HEK293 (cell line): Measurements from ENCODE around the gene FDX1.

ENCODE experiments used
- CTCF ChIA-PET: fragments of 350-600 bp; formaldehyde crosslinking; extraction: SDS; loops from one replicate; lab custom pipeline; 2021; ENCODE audit warnings: antibody characterized with exemption; lab: Yijun Ruan, JAX
- POLR2A ChIA-PET: fragments of 300-600 bp; formaldehyde crosslinking; extraction: SDS; loops from one replicate; lab custom pipeline; 2020; ENCODE audit warnings: antibody characterized with exemption, inconsistent platforms; lab: Yijun Ruan, JAX
- H3K27ac ChIP-seq: fragments of 200-500 bp; sonication (Bioruptor generic); 2 replicates; pipeline ENCODE4 v1.5.1; 2014; ENCODE audit warnings: low read depth, low read length, control low read depth, inconsistent platforms; ENCODE audit errors: extremely low read depth
- H3K36me3 ChIP-seq, 2 experiments: fragments of 200-500 bp in 1 of 2; sonication (Bioruptor generic) in 1 of 2; 1 replicate in 1 of 2; 2 replicates in 1 of 2; pipeline ENCODE4 v1.5.1; 2014 to 2017; ENCODE audit warnings: inconsistent platforms in 2 of 2, low read length in 2 of 2; ENCODE audit not compliant: control insufficient read depth in 2 of 2, insufficient read depth in 1 of 2
- H3K4me1 ChIP-seq: fragments of 200-500 bp; sonication (Bioruptor generic); 2 replicates; pipeline ENCODE4 v1.5.1; 2014; ENCODE audit warnings: mild to moderate bottlenecking, low read length, inconsistent platforms; ENCODE audit not compliant: control insufficient read depth, insufficient read depth
- H3K4me3 ChIP-seq: 2 replicates; pipeline ENCODE4 v1.5.1; 2011; ENCODE audit warnings: low read depth, mild to moderate bottlenecking, control low read depth, low read length, moderate library complexity
- H3K9me3 ChIP-seq: fragments of 200-500 bp; sonication (Bioruptor generic); 2 replicates; pipeline ENCODE4 v1.5.1; 2014; ENCODE audit warnings: low read depth, low read length, inconsistent platforms; ENCODE audit not compliant: control insufficient read depth, insufficient read depth
- HOXD13 ChIP-seq: sonication (generic); formaldehyde crosslinking; IDR thresholded peaks from 2 replicates; pipeline ENCODE4 v1.8.0; 2022; ENCODE audit warnings: missing genetic modification reagents, borderline replicate concordance
- KLF10 ChIP-seq: fragments of 450-650 bp; IDR thresholded peaks from 2 replicates; pipeline ENCODE4 v1.5.1; 2018; ENCODE audit warnings: missing biosample characterization, mild to moderate bottlenecking, missing genetic modification characterization
- MEIS1 ChIP-seq: sonication (generic); formaldehyde crosslinking; IDR thresholded peaks from 2 replicates; pipeline ENCODE4 v1.8.1; 2022; ENCODE audit warnings: missing genetic modification reagents, mild to moderate bottlenecking, borderline replicate concordance
- OSR2 ChIP-seq: fragments of 450-650 bp; formaldehyde crosslinking; IDR thresholded peaks from 2 replicates; pipeline ENCODE4 v1.5.1; 2016; ENCODE audit warnings: missing biosample characterization, missing genetic modification characterization
- OVOL3 ChIP-seq: fragments of 450-650 bp; formaldehyde crosslinking; IDR thresholded peaks from 2 replicates; pipeline ENCODE4 v1.5.1; 2016; ENCODE audit warnings: missing biosample characterization, missing genetic modification characterization
- PATZ1 ChIP-seq: fragments of 450-650 bp; formaldehyde crosslinking; IDR thresholded peaks from 2 replicates; pipeline ENCODE4 v1.5.1; 2016; ENCODE audit warnings: missing biosample characterization, missing genetic modification characterization
- SALL2 ChIP-seq: fragments of 450-650 bp; formaldehyde crosslinking; IDR thresholded peaks from 2 replicates; pipeline ENCODE4 v1.5.0; 2017; ENCODE audit warnings: missing biosample characterization, mild to moderate bottlenecking, missing genetic modification characterization, borderline replicate concordance
- SP3 ChIP-seq: fragments of 450-650 bp; formaldehyde crosslinking; IDR thresholded peaks from 2 replicates; pipeline ENCODE4 v1.5.1; 2016; ENCODE audit warnings: missing biosample characterization, missing genetic modification characterization
- ZNF112 ChIP-seq: fragments of 450-650 bp; formaldehyde crosslinking; IDR thresholded peaks from 2 replicates; pipeline ENCODE4 v1.5.0; 2017; ENCODE audit warnings: missing biosample characterization, missing genetic modification characterization
- ZNF133 ChIP-seq: fragments of 450-650 bp; formaldehyde crosslinking; IDR thresholded peaks from 2 replicates; pipeline ENCODE4 v1.5.1; 2016; ENCODE audit warnings: missing biosample characterization, missing genetic modification characterization
- ZNF169 ChIP-seq: fragments of 450-650 bp; formaldehyde crosslinking; IDR thresholded peaks from 2 replicates; pipeline ENCODE4 v1.5.1; 2016; ENCODE audit warnings: missing biosample characterization, missing genetic modification characterization
- ZNF274 ChIP-seq, 2 experiments: fragments of 200-500 bp in 1 of 2; fragments of 450-650 bp in 1 of 2; sonication (Bioruptor generic) in 1 of 2; formaldehyde crosslinking in 1 of 2; IDR thresholded peaks; 2 replicates each; pipeline versions ENCODE4 v1.5.1 to v1.6.1; 2014 to 2016; ENCODE audit warnings: borderline replicate concordance in 1 of 2, inconsistent platforms in 1 of 2, low read length in 1 of 2, missing biosample characterization in 1 of 2, missing genetic modification characterization in 1 of 2
- ZNF280D ChIP-seq: fragments of 450-650 bp; formaldehyde crosslinking; IDR thresholded peaks from 2 replicates; pipeline ENCODE4 v1.5.1; 2016; ENCODE audit warnings: missing biosample characterization, missing genetic modification characterization
- ZNF394 ChIP-seq: fragments of 450-650 bp; formaldehyde crosslinking; IDR thresholded peaks from 2 replicates; pipeline ENCODE4 v1.5.1; 2016; ENCODE audit warnings: missing biosample characterization, missing genetic modification characterization, mild to moderate bottlenecking, moderate library complexity, borderline replicate concordance
- ZNF555 ChIP-seq: fragments of 450-650 bp; formaldehyde crosslinking; conservative IDR thresholded peaks from 2 replicates; pipeline ENCODE4 v1.5.1; 2017; ENCODE audit warnings: missing biosample characterization, mild to moderate bottlenecking, missing genetic modification characterization, inconsistent platforms
- ZNF610 ChIP-seq: fragments of 450-650 bp; formaldehyde crosslinking; IDR thresholded peaks from 2 replicates; pipeline ENCODE4 v1.5.1; 2016; ENCODE audit warnings: missing biosample characterization, missing genetic modification characterization, borderline replicate concordance
- ZNF626 ChIP-seq: fragments of 450-650 bp; sonication (Bioruptor Pico); formaldehyde crosslinking; IDR thresholded peaks from 2 replicates; pipeline ENCODE4 v1.5.1; 2018; ENCODE audit warnings: missing biosample characterization, missing genetic modification characterization, inconsistent platforms
- ZNF629 ChIP-seq: fragments of 450-650 bp; formaldehyde crosslinking; IDR thresholded peaks from 2 replicates; pipeline ENCODE4 v1.5.1; 2017; ENCODE audit warnings: missing biosample characterization, missing genetic modification characterization
- ZNF654 ChIP-seq: fragments of 450-650 bp; formaldehyde crosslinking; IDR thresholded peaks from 2 replicates; pipeline ENCODE4 v1.5.1; 2016; ENCODE audit warnings: low read depth, missing biosample characterization, missing genetic modification characterization
- ZNF76 ChIP-seq: fragments of 450-650 bp; formaldehyde crosslinking; IDR thresholded peaks from 2 replicates; pipeline ENCODE4; 2016; ENCODE audit warnings: low read depth, missing biosample characterization, missing genetic modification characterization, borderline replicate concordance
- ZNF843 ChIP-seq: fragments of 450-650 bp; formaldehyde crosslinking; IDR thresholded peaks from 2 replicates; pipeline ENCODE4 v1.5.1; 2016; ENCODE audit warnings: missing biosample characterization, missing genetic modification characterization
- TF ChIP-seq, protein P1 (sequence below): fragments of 450-650 bp; formaldehyde crosslinking; IDR thresholded peaks from 2 replicates; pipeline ENCODE4 v1.5.1; 2016; ENCODE audit warnings: missing biosample characterization, missing genetic modification characterization
- TF ChIP-seq, protein P2 (sequence below): fragments of 450-650 bp; formaldehyde crosslinking; IDR thresholded peaks from 2 replicates; pipeline ENCODE4 v1.5.1; 2016; ENCODE audit warnings: missing biosample characterization, missing genetic modification characterization, borderline replicate concordance

FDX1 gene

DNA sequence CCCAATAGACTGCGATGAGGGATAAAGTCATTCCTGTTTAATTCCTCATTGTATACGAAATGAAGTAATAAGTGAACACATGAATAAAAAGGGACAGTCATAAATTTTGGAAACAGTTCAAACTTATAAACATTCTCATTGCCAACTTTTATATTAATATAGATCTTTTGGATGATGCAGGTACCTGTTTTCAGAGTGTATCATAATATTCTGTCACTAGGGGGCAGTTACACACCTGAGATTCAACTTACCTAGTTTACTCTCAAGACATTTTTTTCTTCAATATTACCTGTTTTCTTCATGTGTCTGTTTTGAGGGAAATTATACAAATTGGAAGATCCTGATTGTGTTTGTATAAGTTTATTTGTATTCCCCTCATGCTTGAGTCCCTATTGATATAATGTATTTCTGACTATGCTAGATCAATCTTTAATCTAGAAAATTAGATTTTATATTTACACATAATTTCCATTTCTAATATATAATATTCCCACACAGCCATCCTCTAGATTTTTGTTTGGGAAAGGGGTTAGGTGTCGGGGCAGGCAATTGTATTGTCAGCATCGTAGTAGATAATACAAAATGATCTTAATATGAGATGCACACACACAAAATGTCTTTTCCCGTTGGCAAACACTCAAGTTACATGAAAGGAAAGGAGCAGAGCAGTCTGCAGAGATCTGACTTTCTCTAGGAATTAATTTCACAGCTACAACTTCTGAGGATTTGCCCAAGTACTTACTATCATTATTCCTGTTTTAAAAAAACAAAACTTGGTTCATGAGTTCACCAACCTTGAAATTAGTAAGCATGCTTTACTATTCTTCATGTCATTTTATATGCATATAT lies 18.4 kb downstream of the FDX1 start:
- Histone ChIP-seq H3K9me3 (no peaks in the 10 kb centered on the region), H3K27ac (no peak overlapping the region), H3K4me1 (no peaks in the 10 kb centered on the region), H3K36me3 (peaks cover 0 to 24% of the 10 kb centered on the region in 2 experiments; a peak in 1 of 3 replicates), H3K4me3 (no peak overlapping the region)
- TF ChIP-seq ZNF112, result no peak
- no peak for TF ChIP-seq MEIS1 (CRISPR knock-in tag)
- no peak for TF ChIP-seq ZNF76 (tag by site-specific recombination)
- TF ChIP-seq ZNF280D (tag by site-specific recombination), result no peak
- TF ChIP-seq, protein P1, sequence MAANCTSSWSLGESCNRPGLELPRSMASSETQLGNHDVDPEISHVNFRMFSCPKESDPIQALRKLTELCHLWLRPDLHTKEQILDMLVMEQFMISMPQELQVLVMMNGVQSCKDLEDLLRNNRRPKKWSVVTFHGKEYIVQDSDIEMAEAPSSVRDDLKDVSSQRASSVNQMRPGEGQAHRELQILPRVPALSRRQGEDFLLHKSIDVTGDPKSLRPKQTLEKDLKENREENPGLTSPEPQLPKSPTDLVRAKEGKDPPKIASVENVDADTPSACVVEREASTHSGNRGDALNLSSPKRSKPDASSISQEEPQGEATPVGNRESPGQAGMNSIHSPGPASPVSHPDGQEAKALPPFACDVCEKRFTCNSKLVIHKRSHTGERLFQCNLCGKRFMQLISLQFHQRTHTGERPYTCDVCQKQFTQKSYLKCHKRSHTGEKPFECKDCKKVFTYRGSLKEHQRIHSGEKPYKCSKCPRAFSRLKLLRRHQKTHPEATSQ (tag by site-specific recombination), result no peak
- no peak for TF ChIP-seq ZNF843 (tag by site-specific recombination)
- no peak for TF ChIP-seq ZNF274 (IDR thresholded peaks at IDR 0.05; ENCODE audit: low read length)
- TF ChIP-seq ZNF274 (tag by site-specific recombination; IDR thresholded peaks at IDR 0.05; ENCODE audit: borderline replicate concordance), result no peak
- TF ChIP-seq HOXD13 (CRISPR knock-in tag), result no peak
- no peak for TF ChIP-seq ZNF133
- CTCF ChIA-PET, result interaction anchor here (0.6 to 1.3 kb wide), 9 partner anchors 13 to 975 kb away, joined by 3 to 6 read pairs (median 4); no protein-coding TSS in a partner anchor
- POLR2A ChIA-PET, result no interaction called here

DNA sequence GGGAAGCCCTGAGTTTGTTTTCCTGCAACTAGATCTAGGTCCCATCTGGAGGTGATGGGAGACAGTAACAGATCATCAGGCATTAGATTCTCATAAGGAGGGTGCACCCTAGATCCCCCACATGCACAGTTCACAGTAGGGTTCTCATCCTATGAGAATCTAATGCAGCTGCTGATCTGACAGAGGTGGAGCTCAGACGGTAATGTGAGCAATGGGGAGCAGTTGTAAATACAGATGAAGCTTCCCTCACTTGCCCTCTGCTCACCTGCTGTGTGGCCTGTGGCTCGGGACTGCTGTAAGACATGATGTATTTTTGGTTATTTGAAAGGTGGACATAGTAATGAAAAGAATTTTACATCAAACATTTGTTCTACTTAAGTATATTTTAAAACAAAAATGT lies 20.5 kb downstream of the FDX1 start:
- TF ChIP-seq ZNF654 (no peak), ZNF169 (tag by site-specific recombination) (no peak), ZNF629 (tag by site-specific recombination) (no peak), SALL2 (no peak), KLF10 (tag by site-specific recombination) (no peak), SP3 (tag by site-specific recombination) (no peak), ZNF610 (tag by site-specific recombination) (peak; percentile 97)
- H3K9me3 ChIP-seq, result no peaks in the 10 kb centered on the region
- POLR2A ChIA-PET, result no interaction called here
- H3K4me1 ChIP-seq, result no peaks in the 10 kb centered on the region
- CTCF ChIA-PET, result interaction anchor here (1.1 kb wide), 1 partner anchor 249 kb away, joined by 3 read pairs; no protein-coding TSS in a partner anchor
- H3K4me3 ChIP-seq, result no peak overlapping the region
- H3K27ac ChIP-seq, result no peak overlapping the region
- peaks cover 0 to 19% of the 10 kb centered on the region in 2 experiments; a peak in 1 of 3 replicates for H3K36me3 ChIP-seq

- no peak overlapping the region for H3K27ac ChIP-seq
- POLR2A ChIA-PET, result no interaction called here
- CTCF ChIA-PET, result no interaction called here
- H3K4me1 ChIP-seq, result no peaks in the 10 kb centered on the region
- H3K9me3 ChIP-seq, result no peaks in the 10 kb centered on the region
- H3K36me3 ChIP-seq, result peaks cover 0 to 22% of the 10 kb centered on the region in 2 experiments; a peak in 2 of 3 replicates
- no peak overlapping the region for H3K4me3 ChIP-seq
- no peak for TF ChIP-seq ZNF555 (tag by site-specific recombination)
- no peak for TF ChIP-seq ZNF626
- no peak for TF ChIP-seq SP3 (tag by site-specific recombination)
- no peak for TF ChIP-seq OVOL3
- no peak for TF ChIP-seq OSR2 (tag by site-specific recombination)
- no peak for TF ChIP-seq ZNF394 (tag by site-specific recombination)
- TF ChIP-seq PATZ1 (tag by site-specific recombination), result no peak
- TF ChIP-seq, protein P2, sequence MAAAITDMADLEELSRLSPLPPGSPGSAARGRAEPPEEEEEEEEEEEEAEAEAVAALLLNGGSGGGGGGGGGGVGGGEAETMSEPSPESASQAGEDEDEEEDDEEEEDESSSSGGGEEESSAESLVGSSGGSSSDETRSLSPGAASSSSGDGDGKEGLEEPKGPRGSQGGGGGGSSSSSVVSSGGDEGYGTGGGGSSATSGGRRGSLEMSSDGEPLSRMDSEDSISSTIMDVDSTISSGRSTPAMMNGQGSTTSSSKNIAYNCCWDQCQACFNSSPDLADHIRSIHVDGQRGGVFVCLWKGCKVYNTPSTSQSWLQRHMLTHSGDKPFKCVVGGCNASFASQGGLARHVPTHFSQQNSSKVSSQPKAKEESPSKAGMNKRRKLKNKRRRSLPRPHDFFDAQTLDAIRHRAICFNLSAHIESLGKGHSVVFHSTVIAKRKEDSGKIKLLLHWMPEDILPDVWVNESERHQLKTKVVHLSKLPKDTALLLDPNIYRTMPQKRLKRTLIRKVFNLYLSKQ (tag by site-specific recombination), result no peak
Observed at GRCh38 chr11:110452720-110453119, 23.0 kb downstream of the FDX1 start.
